T-helper 1 cell treated with Interleukin-12 subunit alpha and Interleukin-12 subunit beta and Interleukin-4 antibody, amounts not matched to agents 30 μg/mL and 1 μg/mL, for 36 hours (primary cell): ENCODE data around the gene PNPT1.
"Not testable (repeated sequence)": the region's sequence is repeated elsewhere in the genome, so short reads cannot be mapped to it uniquely, and the experiment has no call there.

ENCODE experiments used
- H3K27ac Mint-ChIP-seq: one replicate; pipeline ENCODE4 v1.8.0; 2021; ENCODE audit warnings: mild to moderate bottlenecking, mixed read lengths
- H3K27me3 Mint-ChIP-seq: one replicate; pipeline ENCODE4 v1.8.0; 2021; ENCODE audit warnings: low read depth, mixed read lengths
- H3K36me3 Mint-ChIP-seq: one replicate; pipeline ENCODE4 v1.8.0; 2021; ENCODE audit warnings: low read depth, mixed read lengths
- H3K4me1 Mint-ChIP-seq: one replicate; pipeline ENCODE4 v1.8.0; 2021; ENCODE audit warnings: low read depth, mixed read lengths
- H3K4me3 Mint-ChIP-seq: one replicate; pipeline ENCODE4 v1.8.0; 2021; ENCODE audit warnings: mild to moderate bottlenecking, moderate library complexity, mixed read lengths
- H3K9me3 Mint-ChIP-seq: one replicate; pipeline ENCODE4 v1.8.0; 2021; ENCODE audit warnings: mixed read lengths

The PNPT1 gene

GRCh38 chr2:55710025-55710424 lies 16.4 kb upstream of the PNPT1 start:
- no peaks in the 10 kb centered on the region for H3K36me3 Mint-ChIP-seq
- H3K4me1 Mint-ChIP-seq: peaks cover 2% of the 10 kb centered on the region
- H3K9me3 Mint-ChIP-seq: no peaks in the 10 kb centered on the region
- H3K27me3 Mint-ChIP-seq: no peaks in the 10 kb centered on the region
- no peak overlapping the region for H3K27ac Mint-ChIP-seq
- H3K4me3 Mint-ChIP-seq: no peak overlapping the region

GRCh38 chr2:55707751-55708150 lies 14.1 kb upstream of the PNPT1 start:
- peaks cover 2% of the 10 kb centered on the region for H3K4me1 Mint-ChIP-seq
- H3K27me3 Mint-ChIP-seq: peaks cover 7% of the 10 kb centered on the region
- no peaks in the 10 kb centered on the region for H3K9me3 Mint-ChIP-seq
- no peak overlapping the region for H3K4me3 Mint-ChIP-seq
- H3K27ac Mint-ChIP-seq: no peak overlapping the region
- H3K36me3 Mint-ChIP-seq: no peaks in the 10 kb centered on the region

DNA sequence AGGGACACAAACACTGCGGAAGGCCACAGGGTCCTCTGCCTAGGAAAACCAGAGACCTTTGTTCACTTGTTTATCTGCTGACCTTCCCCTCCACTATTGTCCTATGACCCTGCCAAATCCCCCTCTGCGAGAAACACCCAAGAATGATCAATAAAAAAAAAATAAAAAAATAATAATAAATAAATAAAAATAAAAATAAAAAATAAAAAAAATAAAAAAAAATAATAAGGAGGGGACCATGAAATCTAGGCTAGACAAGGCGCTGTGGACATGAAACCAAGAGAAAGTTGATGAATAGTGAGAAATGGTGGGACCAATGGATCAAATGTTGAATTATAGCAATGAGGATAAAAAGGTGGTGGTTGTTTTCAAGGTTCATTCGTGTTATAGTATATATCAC lies 12.6 kb upstream of the PNPT1 start:
- H3K9me3 Mint-ChIP-seq, H3K36me3 Mint-ChIP-seq, H3K4me1 Mint-ChIP-seq, H3K4me3 Mint-ChIP-seq, H3K27ac Mint-ChIP-seq: not testable (repeated sequence)
- peaks cover 10% of the 10 kb centered on the region for H3K27me3 Mint-ChIP-seq

DNA sequence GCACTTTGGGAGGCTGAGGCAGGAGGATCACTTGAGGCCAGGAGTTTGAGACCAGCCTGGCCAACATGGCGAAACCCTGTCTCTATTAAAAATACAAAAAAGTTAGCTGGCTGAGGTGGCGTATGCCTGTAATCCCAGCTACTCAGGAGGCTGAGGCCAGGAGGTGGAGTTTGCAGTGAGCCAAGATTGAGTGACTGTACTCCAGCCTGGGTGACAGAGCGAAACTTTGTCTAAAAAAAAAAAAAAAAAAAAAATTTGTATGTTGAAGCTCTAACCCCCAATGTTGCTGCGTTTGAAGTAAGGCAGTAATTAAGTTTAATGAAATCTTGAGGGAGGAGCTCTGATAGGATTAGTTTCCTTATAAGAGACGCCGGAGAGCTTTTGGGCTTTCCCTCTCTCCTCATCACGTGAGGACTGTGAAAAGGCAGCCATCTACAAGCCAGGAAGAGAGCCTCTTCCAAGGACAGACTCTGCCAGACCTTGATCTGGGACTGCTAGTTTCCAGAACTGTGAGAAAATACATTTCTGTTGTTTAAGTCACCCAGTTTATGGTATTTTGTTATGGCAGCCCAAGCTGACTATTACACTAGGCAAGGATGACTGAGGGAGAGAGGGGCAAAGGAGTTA lies 11.5 kb upstream of the PNPT1 start:
- H3K27me3 Mint-ChIP-seq: peaks cover 10% of the 10 kb centered on the region
- no peak overlapping the region for H3K4me3 Mint-ChIP-seq
- H3K9me3 Mint-ChIP-seq: no peaks in the 10 kb centered on the region
- peaks cover 2% of the 10 kb centered on the region for H3K4me1 Mint-ChIP-seq
- H3K36me3 Mint-ChIP-seq: no peaks in the 10 kb centered on the region
- no peak overlapping the region for H3K27ac Mint-ChIP-seq

DNA sequence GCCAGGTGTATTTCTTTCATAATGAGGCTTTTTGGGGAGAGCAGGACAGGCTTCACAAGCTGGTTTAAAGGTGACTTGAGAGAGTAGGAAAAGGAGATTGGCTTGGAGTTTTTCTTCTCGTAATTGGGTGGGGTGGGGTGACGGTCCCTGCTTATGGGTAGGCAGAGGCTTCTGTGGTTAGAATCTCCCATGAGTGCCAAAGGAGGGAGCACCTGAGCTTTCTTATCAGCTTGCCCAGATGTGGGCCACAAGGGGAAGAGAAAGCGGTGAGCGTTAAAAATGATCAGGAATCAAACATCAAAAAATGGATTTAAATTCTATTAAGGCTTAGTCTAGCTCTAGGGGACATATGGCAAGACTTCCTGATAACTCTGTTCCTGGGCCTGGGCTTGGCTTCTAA lies 9.7 kb upstream of the PNPT1 start:
- no peaks in the 10 kb centered on the region for H3K4me1 Mint-ChIP-seq
- peaks cover 22% of the 10 kb centered on the region for H3K27me3 Mint-ChIP-seq
- no peaks in the 10 kb centered on the region for H3K9me3 Mint-ChIP-seq
- no peaks in the 10 kb centered on the region for H3K36me3 Mint-ChIP-seq
- H3K27ac Mint-ChIP-seq: no peak overlapping the region
- no peak overlapping the region for H3K4me3 Mint-ChIP-seq

DNA sequence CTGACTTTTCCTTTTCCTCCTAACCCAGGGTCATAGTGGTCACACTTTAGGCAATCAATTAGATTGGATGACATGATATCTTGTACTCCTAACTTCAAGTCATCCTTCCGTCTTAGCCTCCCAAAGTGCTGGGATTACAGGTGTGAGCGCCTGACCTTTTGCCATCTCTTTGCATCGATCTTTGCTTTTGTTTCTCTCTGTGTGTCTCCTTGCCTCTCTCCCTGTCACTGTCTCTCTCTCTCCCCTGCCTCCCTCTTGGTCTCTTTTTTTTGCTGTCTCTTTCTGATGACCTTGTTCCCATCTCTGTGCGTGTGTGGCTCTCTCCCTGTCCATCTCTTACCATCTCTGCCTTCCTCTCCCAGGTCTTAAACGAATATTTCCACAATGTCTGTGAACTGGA lies 904 bp downstream of the PNPT1 start:
- not testable (repeated sequence) for H3K27me3 Mint-ChIP-seq

GRCh38 chr2:55672630-55673029 lies 21.0 kb downstream of the PNPT1 start:
- no peak overlapping the region for H3K27ac Mint-ChIP-seq
- no peaks in the 10 kb centered on the region for H3K9me3 Mint-ChIP-seq
- peaks cover 18% of the 10 kb centered on the region for H3K36me3 Mint-ChIP-seq
- H3K4me1 Mint-ChIP-seq: no peaks in the 10 kb centered on the region
- H3K4me3 Mint-ChIP-seq: no peak overlapping the region
- H3K27me3 Mint-ChIP-seq: no peaks in the 10 kb centered on the region

More for the DNA sequence above, 904 bp downstream of the PNPT1 start:
- Mint-ChIP-seq H3K4me1 (peaks cover 26% of the 10 kb centered on the region), H3K27ac (peak overlapping the region; percentile 82), H3K4me3 (peak overlapping the region; percentile 97), H3K36me3 (peaks cover 25% of the 10 kb centered on the region)
- not testable (repeated sequence) for H3K9me3 Mint-ChIP-seq

DNA sequence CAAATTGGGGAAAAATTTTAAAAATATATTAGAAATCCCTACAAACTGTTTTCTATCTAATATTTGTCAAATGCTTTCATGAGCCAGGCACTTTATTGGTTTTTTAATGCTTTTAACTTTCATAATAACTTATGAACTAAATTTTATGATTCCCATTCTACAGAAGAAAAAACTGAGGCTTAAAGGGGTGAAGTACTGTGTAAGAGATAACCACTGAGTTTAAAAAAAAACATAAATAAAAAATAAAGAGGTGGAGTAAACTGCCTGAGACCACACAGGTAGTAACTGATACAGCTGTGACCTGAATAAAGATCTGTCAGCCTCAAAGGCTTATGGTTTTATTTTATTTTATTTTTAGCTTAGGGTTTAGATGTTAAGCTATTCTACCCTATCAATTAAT lies 24.7 kb downstream of the PNPT1 start:
- H3K4me3 Mint-ChIP-seq: no peak overlapping the region
- no peaks in the 10 kb centered on the region for H3K4me1 Mint-ChIP-seq
- no peaks in the 10 kb centered on the region for H3K27me3 Mint-ChIP-seq
- H3K27ac Mint-ChIP-seq: no peak overlapping the region
- H3K36me3 Mint-ChIP-seq: peaks cover 23% of the 10 kb centered on the region
- no peaks in the 10 kb centered on the region for H3K9me3 Mint-ChIP-seq

DNA sequence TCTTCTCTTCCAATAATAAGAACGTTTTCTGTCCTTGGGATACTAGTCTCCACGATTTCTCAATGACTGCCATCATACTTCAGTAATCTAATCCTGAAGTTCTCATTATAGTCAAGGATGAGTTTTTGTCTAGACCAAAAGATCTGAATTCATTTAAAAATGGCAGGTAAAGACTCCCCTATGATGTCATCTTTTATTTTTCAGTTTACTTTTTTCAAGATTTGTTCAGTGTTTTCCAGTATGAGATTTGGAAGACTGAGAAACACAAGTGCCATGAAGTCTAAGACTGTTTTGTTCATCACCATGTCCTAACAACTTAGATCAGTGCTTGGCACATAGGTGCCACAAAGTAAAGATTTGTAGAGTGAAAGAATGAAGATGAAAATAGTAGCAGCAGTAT lies 40.4 kb downstream of the PNPT1 start:
- no peaks in the 10 kb centered on the region for H3K4me1 Mint-ChIP-seq
- peaks cover 27% of the 10 kb centered on the region for H3K36me3 Mint-ChIP-seq

DNA sequence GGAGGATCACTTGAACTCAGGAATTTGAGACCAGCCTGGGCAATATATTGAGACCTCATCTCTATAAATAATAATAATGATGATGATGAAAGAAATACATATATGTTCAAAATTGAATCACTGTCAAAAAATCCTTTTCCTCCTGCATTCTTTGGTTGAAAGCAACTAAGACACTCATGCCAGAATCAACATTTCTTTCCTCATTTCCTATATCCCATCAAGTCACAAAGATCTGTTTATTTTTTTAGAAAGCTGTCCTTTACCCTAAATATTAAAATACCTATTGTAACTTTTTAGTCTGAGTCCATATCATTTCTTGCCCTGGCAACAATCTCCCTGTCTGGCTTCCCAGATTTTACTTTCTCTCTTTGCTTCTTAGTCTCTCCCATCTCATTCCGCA lies 44.4 kb downstream of the PNPT1 start:
- peaks cover 12% of the 10 kb centered on the region for H3K36me3 Mint-ChIP-seq

More for the DNA sequence above, 40.4 kb downstream of the PNPT1 start:
- no peaks in the 10 kb centered on the region for H3K27me3 Mint-ChIP-seq
- H3K9me3 Mint-ChIP-seq: no peaks in the 10 kb centered on the region
- no peak overlapping the region for H3K4me3 Mint-ChIP-seq
- no peak overlapping the region for H3K27ac Mint-ChIP-seq

DNA sequence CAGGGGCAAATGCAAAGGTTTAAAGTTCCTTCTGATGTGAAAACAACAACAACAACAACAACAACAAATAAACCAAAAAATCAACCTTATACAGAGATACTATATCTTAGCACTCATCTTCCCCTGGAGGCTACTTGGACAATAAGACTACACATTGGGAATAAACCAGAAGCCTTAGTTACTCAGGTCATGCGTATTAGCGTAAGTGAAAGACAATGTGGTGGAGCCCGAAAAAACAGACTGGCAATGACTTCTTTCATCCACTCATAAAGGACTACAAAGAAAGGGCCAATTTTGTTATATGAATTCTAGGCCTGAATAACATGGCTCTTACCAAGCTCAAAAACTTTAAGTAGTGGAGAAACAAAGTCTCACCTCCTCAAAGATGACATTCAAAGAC lies 56.8 kb downstream of the PNPT1 start:
- Mint-ChIP-seq H3K36me3 (peaks cover 18% of the 10 kb centered on the region), H3K27ac (no peak overlapping the region), H3K27me3 (no peaks in the 10 kb centered on the region), H3K4me3 (no peak overlapping the region), H3K9me3 (no peaks in the 10 kb centered on the region), H3K4me1 (no peaks in the 10 kb centered on the region)

More for the DNA sequence above, 44.4 kb downstream of the PNPT1 start:
- Mint-ChIP-seq H3K27me3 (no peaks in the 10 kb centered on the region), H3K4me1 (no peaks in the 10 kb centered on the region), H3K4me3 (no peak overlapping the region), H3K27ac (no peak overlapping the region), H3K9me3 (no peaks in the 10 kb centered on the region)

DNA sequence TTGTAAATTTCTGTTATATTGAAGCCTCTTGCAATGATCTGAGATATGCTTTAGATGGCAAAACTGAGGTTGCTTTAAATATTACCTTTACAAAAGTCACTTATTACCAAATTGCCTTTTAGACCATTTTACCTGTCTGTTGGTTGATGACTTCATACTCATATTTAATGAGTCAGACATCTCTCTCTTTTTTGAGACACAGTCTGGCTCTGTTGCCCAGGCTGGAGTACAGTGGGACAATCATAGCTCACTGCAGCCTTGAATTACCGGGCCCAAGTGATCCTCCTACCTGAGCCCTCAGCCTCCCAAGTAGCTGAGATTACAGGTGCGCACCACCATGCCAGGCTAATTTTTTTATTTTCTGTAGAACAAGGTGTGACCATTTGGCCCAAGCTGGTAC lies 64.7 kb downstream of the PNPT1 start:
- Mint-ChIP-seq H3K4me3 (no peak overlapping the region), H3K9me3 (no peaks in the 10 kb centered on the region), H3K27ac (no peak overlapping the region), H3K27me3 (no peaks in the 10 kb centered on the region), H3K4me1 (peaks cover 5% of the 10 kb centered on the region), H3K36me3 (peaks cover 11% of the 10 kb centered on the region)

GRCh38 chr2:55627915-55628314 lies 65.7 kb downstream of the PNPT1 start:
- Mint-ChIP-seq H3K9me3 (no peaks in the 10 kb centered on the region), H3K27ac (no peak overlapping the region), H3K36me3 (peaks cover 13% of the 10 kb centered on the region), H3K4me3 (no peak overlapping the region), H3K4me1 (peaks cover 9% of the 10 kb centered on the region), H3K27me3 (no peaks in the 10 kb centered on the region)

DNA sequence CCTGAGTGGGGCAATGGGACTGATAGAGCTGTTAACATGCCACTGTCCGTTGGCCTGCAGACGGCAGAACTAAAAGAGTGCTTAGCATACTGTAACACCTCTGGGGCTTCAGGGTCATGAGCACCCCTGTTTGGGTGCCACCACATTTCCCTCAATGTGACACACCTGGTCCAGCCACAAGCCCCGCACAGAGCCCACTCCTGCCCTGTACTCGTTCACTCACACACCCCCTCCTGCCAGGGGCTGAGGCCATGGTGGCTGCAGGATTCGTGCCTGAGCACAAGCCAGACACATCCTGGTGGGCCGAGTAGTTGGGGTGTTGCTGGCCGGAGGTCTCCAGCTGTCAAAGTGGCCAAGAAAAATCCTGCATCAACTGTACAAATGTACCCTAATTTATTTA lies 71.8 kb downstream of the PNPT1 start:
- Mint-ChIP-seq H3K27me3 (no peaks in the 10 kb centered on the region), H3K4me3 (no peak overlapping the region), H3K4me1 (peaks cover 20% of the 10 kb centered on the region), H3K36me3 (peaks cover 17% of the 10 kb centered on the region), H3K9me3 (no peaks in the 10 kb centered on the region), H3K27ac (no peak overlapping the region)

DNA sequence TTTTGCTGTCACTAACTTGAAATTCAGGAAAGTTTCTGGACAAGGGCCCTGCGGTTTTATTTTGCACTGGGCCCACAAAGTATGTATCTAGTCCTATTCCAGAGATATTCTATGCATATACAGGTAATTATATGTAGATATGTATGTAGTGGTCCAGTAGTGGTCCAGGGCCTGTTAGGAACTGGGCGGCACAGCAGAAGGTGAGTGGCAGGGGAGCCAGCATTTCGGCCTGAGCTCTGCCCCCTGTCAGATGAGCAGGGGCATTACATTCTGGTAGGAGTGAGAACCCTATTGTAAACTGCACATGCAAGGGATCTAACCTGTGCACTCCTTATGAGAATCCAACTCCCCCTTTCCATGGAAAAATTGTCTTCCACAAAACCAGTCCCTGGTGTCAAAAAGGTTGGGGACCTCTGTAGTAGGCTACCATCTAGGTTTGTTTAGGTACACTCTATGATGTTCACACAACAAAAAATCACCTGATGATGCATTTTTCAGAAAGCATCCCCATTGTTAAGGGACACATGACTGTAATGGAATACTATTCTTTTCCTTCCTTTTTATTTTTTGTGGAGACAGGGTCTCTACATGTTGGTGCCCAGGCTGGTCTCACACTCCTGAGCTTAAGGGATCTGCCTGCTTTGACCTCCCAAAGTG lies 73.4 kb downstream of the PNPT1 start:
- Mint-ChIP-seq H3K4me1 (peaks cover 21% of the 10 kb centered on the region), H3K36me3 (peaks cover 16% of the 10 kb centered on the region), H3K4me3 (peak overlapping the region; percentile 69), H3K27ac (peak overlapping the region; percentile 74), H3K9me3 (no peaks in the 10 kb centered on the region), H3K27me3 (no peaks in the 10 kb centered on the region)
